Trophoblast cell (in vitro differentiated cells and primary cell): Measurements from ENCODE around the gene OSTC.
A peak's percentile ranks its signal among the peaks of the same experiment; 100 is the strongest.

ENCODE experiments used
- DNase-seq, 2 donors: peaks; one replicate each; pipeline ENCODE4 v3.0.0-alpha.2; 2016
- H2AFZ ChIP-seq: 2 replicates; pipeline ENCODE4 v1.6.1; 2013; ENCODE audit warnings: low read length, moderate library complexity, mild to moderate bottlenecking; ENCODE audit not compliant: insufficient read depth, poor library complexity
- H2AK5ac ChIP-seq: 2 replicates; pipeline ENCODE4 v1.6.1; 2013; ENCODE audit warnings: mild to moderate bottlenecking, low read length
- H2BK120ac ChIP-seq: 2 replicates; pipeline ENCODE4 v1.6.1; 2013; ENCODE audit warnings: low read length, mild to moderate bottlenecking, moderate library complexity; ENCODE audit not compliant: insufficient read depth, poor library complexity
- H2BK12ac ChIP-seq: 2 replicates; pipeline ENCODE4 v1.6.1; 2013; ENCODE audit warnings: mild to moderate bottlenecking, low read length, moderate library complexity
- H2BK5ac ChIP-seq: 2 replicates; pipeline ENCODE4 v1.6.1; 2013; ENCODE audit warnings: low read length, low read depth, moderate library complexity, mild to moderate bottlenecking; ENCODE audit not compliant: poor library complexity
- H3K14ac ChIP-seq: 2 replicates; pipeline ENCODE4 v1.6.1; 2013; ENCODE audit warnings: mild to moderate bottlenecking, low read length
- H3K18ac ChIP-seq: 2 replicates; pipeline ENCODE4 v1.6.1; 2013; ENCODE audit warnings: mild to moderate bottlenecking, low read length
- H3K23ac ChIP-seq: 2 replicates; pipeline ENCODE4 v1.6.1; 2013; ENCODE audit warnings: low read length
- H3K27ac ChIP-seq: 2 replicates; pipeline ENCODE4 v1.5.1; 2013; ENCODE audit warnings: low read depth, mild to moderate bottlenecking, inconsistent platforms, low read length, moderate library complexity
- H3K27me3 ChIP-seq: 2 replicates; pipeline ENCODE4 v1.6.1; 2013; ENCODE audit warnings: inconsistent platforms, mild to moderate bottlenecking, low read length, moderate library complexity; ENCODE audit not compliant: insufficient read depth
- H3K36me3 ChIP-seq, 2 experiments: 1 replicate in 1 of 2; 2 replicates in 1 of 2; pipeline ENCODE4 v1.6.1; 2013; ENCODE audit warnings: low read length in 2 of 2, mild to moderate bottlenecking in 2 of 2, moderate library complexity in 1 of 2; ENCODE audit not compliant: insufficient read depth in 2 of 2, control insufficient read depth in 1 of 2
- H3K4ac ChIP-seq: 2 replicates; pipeline ENCODE4 v1.6.1; 2013; ENCODE audit warnings: low read depth, mild to moderate bottlenecking, low read length, moderate library complexity
- H3K4me1 ChIP-seq, 2 experiments: 1 replicate in 1 of 2; 2 replicates in 1 of 2; pipeline ENCODE4 v1.6.1; 2013; ENCODE audit warnings: low read length in 2 of 2, mild to moderate bottlenecking in 2 of 2, moderate library complexity in 1 of 2; ENCODE audit not compliant: insufficient read depth in 2 of 2, control insufficient read depth in 1 of 2
- H3K4me2 ChIP-seq: 2 replicates; pipeline ENCODE4 v1.6.1; 2013; ENCODE audit warnings: inconsistent platforms, mild to moderate bottlenecking, low read length, moderate library complexity
- H3K4me3 ChIP-seq: 2 replicates; pipeline ENCODE4 v1.5.1; 2013; ENCODE audit warnings: mild to moderate bottlenecking, low read depth, low read length, inconsistent platforms
- H3K79me1 ChIP-seq: one replicate; pipeline ENCODE4 v1.6.1; 2013; ENCODE audit warnings: low read length
- H3K79me2 ChIP-seq: 2 replicates; pipeline ENCODE4 v1.6.1; 2013; ENCODE audit warnings: low read length, mild to moderate bottlenecking; ENCODE audit not compliant: control insufficient read depth, insufficient read depth, poor library complexity
- H3K9ac ChIP-seq: 2 replicates; pipeline ENCODE4 v1.6.1; 2013; ENCODE audit warnings: mild to moderate bottlenecking, low read length
- H3K9me3 ChIP-seq: 2 replicates; pipeline ENCODE4 v1.6.1; 2013; ENCODE audit warnings: low read depth, mild to moderate bottlenecking, control low read depth, inconsistent platforms, low read length; ENCODE audit not compliant: insufficient read depth
- H4K12ac ChIP-seq: 2 replicates; pipeline ENCODE4 v1.6.1; 2013; ENCODE audit warnings: low read depth, mild to moderate bottlenecking, low read length, moderate library complexity
- H4K8ac ChIP-seq: 2 replicates; pipeline ENCODE4 v1.6.1; 2013; ENCODE audit warnings: low read depth, mild to moderate bottlenecking, low read length, moderate library complexity
- H4K91ac ChIP-seq: one replicate; pipeline ENCODE4 v1.6.1; 2013; ENCODE audit warnings: low read depth, mild to moderate bottlenecking, low read length, moderate library complexity
- WGBS: extraction: QIAGEN DNeasy Blood & Tissue Kit; methylation state at CpG from one replicate; pipeline ENCODE4 v1.1.7; 2013; ENCODE audit warnings: missing lambda C conversion rate; ENCODE audit not compliant: insufficient read length, insufficient coverage; ENCODE audit errors: extremely low coverage; 5-methylcytosine and 5-hydroxymethylcytosine counted together

The OSTC gene

DNA sequence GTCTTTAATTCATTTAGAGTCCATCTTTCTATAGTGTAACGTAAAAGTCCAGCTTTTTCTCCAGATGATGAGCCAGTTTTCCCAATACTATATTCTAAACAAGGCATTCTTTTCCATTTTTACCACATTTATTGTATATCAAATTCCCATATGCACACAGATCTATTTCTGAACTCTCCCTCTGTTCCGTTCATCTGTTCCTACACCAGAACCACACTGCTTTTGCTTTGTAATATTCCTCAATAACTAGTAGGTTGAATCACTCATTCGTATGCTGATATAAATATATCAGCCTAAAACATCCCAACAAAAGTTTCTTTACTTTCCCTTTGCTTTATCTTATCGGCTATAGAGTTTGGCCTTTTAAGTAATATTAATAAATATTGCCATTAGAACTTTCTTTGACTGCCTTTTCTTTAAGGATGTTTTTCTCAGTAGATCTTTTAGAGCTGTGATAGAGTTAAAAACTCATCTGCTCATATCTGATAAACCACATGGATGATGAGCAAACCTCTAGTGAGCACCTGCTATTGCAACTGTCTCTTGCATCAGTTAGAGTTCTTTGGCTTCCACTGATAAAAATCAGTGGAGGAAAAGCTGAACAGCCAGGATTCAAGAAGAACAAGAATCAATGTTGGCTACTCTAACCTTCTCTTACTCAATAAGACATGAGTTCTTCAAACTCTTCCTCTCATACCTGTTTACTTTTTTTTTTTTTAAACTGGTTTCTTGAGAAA lies 43.2 kb upstream of the OSTC start:
- DNase-seq = peak; percentile 67 to 93
- Histone ChIP-seq H3K18ac (no peak overlapping the region), H3K9ac (no peak overlapping the region), H4K91ac (no peak overlapping the region), H2AFZ (no peak overlapping the region), H3K9me3 (no peaks in the 10 kb centered on the region), H2BK120ac (no peak overlapping the region), H4K8ac (no peak overlapping the region), H3K79me2 (no peaks in the 10 kb centered on the region), H2BK12ac (no peak overlapping the region), H3K4me2 (no peak overlapping the region), H3K27me3 (no peaks in the 10 kb centered on the region), H3K4me3 (no peak overlapping the region), H3K4me1 (no peaks in the 10 kb centered on the region), H3K4ac (no peak overlapping the region), H3K23ac (no peak overlapping the region), H3K14ac (no peak overlapping the region), H2AK5ac (no peak overlapping the region), H3K36me3 (no peaks in the 10 kb centered on the region), H2BK5ac (no peak overlapping the region), H4K12ac (no peak overlapping the region), H3K27ac (no peak overlapping the region), H3K79me1 (no peaks in the 10 kb centered on the region)
- WGBS = no CpG with 5 or more reads among the region's 4 CpGs

DNA sequence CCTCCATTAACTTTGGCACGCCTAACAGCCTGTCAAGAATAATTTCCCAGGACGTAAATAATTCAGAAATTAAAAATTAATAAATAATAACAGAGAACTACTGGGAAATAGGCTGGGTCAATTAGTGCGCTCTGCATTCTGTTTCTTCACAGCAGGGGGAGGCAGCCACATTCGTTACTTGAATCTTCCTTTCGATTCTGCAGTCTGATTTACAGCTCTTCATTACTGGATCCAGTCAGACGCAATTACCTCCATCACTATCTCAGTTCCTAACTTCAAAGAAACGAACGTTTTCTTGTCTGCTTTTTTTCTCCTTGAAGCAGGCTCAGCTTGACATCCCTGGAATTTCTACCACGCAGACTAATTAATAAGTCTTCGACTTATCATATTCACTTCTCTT lies 39.0 kb upstream of the OSTC start:
- Histone ChIP-seq H4K91ac (no peak overlapping the region), H3K4me1 (no peaks in the 10 kb centered on the region), H3K4me3 (no peak overlapping the region), H3K27ac (no peak overlapping the region), H3K79me1 (no peaks in the 10 kb centered on the region), H2AK5ac (no peak overlapping the region), H2BK120ac (no peak overlapping the region), H3K79me2 (no peaks in the 10 kb centered on the region), H4K12ac (no peak overlapping the region), H3K18ac (no peak overlapping the region), H4K8ac (no peak overlapping the region), H2BK12ac (no peak overlapping the region), H3K27me3 (no peaks in the 10 kb centered on the region), H3K23ac (no peak overlapping the region), H3K4me2 (no peak overlapping the region), H3K36me3 (no peaks in the 10 kb centered on the region), H3K9ac (no peak overlapping the region), H3K9me3 (no peaks in the 10 kb centered on the region), H3K4ac (no peak overlapping the region), H2BK5ac (no peak overlapping the region), H2AFZ (no peak overlapping the region), H3K14ac (no peak overlapping the region)
- no CpG with 5 or more reads among the region's 10 CpGs for WGBS
- no peak for DNase-seq

DNA sequence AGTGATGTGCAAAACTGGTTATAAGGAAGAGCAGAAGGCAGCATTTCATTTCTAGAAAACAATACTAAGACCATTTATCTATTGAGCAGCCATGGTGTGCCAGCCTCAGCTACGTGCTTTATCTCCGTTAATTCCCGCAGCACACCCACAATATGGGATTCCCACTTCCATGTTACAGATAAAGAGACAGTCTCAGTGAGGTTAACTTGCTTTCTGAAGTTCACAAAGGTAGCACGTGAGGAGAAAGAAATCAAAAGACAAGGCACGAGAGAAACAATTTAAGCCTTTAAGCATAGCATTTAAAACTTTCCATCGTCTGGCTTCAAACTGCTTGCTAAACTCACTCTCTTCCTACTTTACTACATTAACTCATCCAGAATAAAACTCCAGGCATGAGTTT lies 38.0 kb upstream of the OSTC start:
- Histone ChIP-seq H3K9ac (no peak overlapping the region), H3K4ac (no peak overlapping the region), H3K36me3 (no peaks in the 10 kb centered on the region), H2BK5ac (no peak overlapping the region), H3K4me1 (no peaks in the 10 kb centered on the region), H3K18ac (no peak overlapping the region), H3K9me3 (no peaks in the 10 kb centered on the region), H3K27me3 (no peaks in the 10 kb centered on the region), H2AK5ac (no peak overlapping the region), H3K23ac (no peak overlapping the region), H4K12ac (no peak overlapping the region), H2AFZ (no peak overlapping the region), H3K14ac (no peak overlapping the region), H3K79me1 (no peaks in the 10 kb centered on the region), H4K91ac (no peak overlapping the region), H3K27ac (no peak overlapping the region), H4K8ac (no peak overlapping the region), H2BK12ac (no peak overlapping the region), H2BK120ac (no peak overlapping the region), H3K4me2 (no peak overlapping the region), H3K4me3 (no peak overlapping the region), H3K79me2 (no peaks in the 10 kb centered on the region)
- no peak for DNase-seq
- no CpG with 5 or more reads among the region's 6 CpGs for WGBS

- Histone ChIP-seq H3K79me1 (peaks cover 5% of the 10 kb centered on the region), H3K27ac (no peak overlapping the region), H4K91ac (no peak overlapping the region), H2BK120ac (no peak overlapping the region), H3K4ac (no peak overlapping the region), H2AFZ (no peak overlapping the region), H3K4me1 (peaks cover 0 to 6% of the 10 kb centered on the region in 2 experiments), H3K14ac (no peak overlapping the region), H2BK5ac (no peak overlapping the region), H3K18ac (no peak overlapping the region), H3K4me3 (no peak overlapping the region), H3K23ac (no peak overlapping the region), H3K9ac (no peak overlapping the region), H3K4me2 (peak overlapping the region; percentile 72), H3K36me3 (peaks cover 7 to 23% of the 10 kb centered on the region in 2 experiments), H4K8ac (no peak overlapping the region), H2BK12ac (no peak overlapping the region), H3K27me3 (no peaks in the 10 kb centered on the region), H2AK5ac (no peak overlapping the region), H4K12ac (no peak overlapping the region), H3K79me2 (peaks cover 8% of the 10 kb centered on the region), H3K9me3 (no peaks in the 10 kb centered on the region)
- WGBS = no CpG with 5 or more reads among the region's 7 CpGs
- no peak for DNase-seq
These were observed 30.9 kb upstream of the OSTC start for GRCh38 chr4:108619372-108620100.
